Epithelial cell of esophagus (primary cell): Measurements from ENCODE around the gene EIF4H.
A peak's percentile ranks its signal among the peaks of the same experiment; 100 is the strongest.

Experiments used
- DNase-seq: peaks from one replicate; pipeline ENCODE4 v3.0.0; 2010; ENCODE audit warnings: low read depth
- H3K4me3 ChIP-seq: 2 replicates; pipeline ENCODE4 v1.5.1; 2011; ENCODE audit warnings: mild to moderate bottlenecking, low read length, control low read depth
- CTCF ChIP-seq: IDR thresholded peaks from 2 replicates; pipeline ENCODE4 v1.5.1; 2011; ENCODE audit warnings: low read depth, mild to moderate bottlenecking, low read length, control low read depth, inconsistent platforms; ENCODE audit not compliant: insufficient read depth; ENCODE audit errors: missing control alignments

Gene EIF4H

GRCh38 chr7:74138945-74139843 is 35.0 kb upstream of the EIF4H start:
- TF ChIP-seq CTCF: no peak
- H3K4me3 ChIP-seq: no peak overlapping the region
- no peak for DNase-seq

DNA sequence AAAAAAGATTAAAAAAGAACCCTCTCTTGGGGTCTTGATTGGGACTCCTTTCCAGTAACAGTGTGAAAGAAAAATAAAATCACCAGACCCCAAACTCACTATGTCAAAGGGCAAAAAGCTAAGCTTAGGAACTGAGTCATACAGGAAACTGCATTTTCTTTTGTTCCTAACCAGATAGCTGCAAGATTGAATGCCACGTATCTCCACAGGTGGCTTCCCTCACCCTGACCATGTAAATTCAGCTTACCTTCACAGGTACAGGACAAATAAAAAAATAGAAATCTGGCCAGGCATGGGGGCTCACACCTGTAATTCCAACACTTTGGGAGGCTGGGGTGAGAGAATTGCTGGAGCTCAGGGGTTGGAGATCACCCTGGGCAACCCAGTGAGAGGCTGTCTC is 32.5 kb upstream of the EIF4H start:
- DNase-seq: peak; percentile 51
- no peak overlapping the region for H3K4me3 ChIP-seq
- no peak for TF ChIP-seq CTCF

DNA sequence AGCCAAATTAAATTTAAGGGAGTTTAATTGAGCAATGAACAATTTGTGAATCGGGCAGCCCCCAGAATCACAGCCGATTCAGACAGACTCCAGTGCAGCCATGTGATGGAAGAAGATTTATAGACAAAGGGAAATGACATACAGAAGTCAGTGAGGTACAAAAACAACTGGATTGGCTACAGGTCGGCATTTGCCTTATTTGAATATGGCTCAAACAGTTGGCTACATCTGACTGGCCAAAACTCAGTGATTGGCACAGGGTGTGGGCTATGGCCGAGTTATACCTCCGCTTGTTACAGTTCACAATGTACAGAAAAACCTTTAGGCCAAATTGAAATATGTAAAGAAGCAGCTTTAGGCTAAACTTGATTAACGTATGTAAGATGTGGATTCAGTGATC is 30.8 kb upstream of the EIF4H start:
- H3K4me3 ChIP-seq: no peak overlapping the region
- no peak for DNase-seq
- TF ChIP-seq CTCF: no peak

GRCh38 chr7:74148491-74148890 is 25.7 kb upstream of the EIF4H start:
- H3K4me3 ChIP-seq: no peak overlapping the region
- no peak for TF ChIP-seq CTCF
- no peak for DNase-seq

- DNase-seq: no peak
- no peak overlapping the region for H3K4me3 ChIP-seq
- TF ChIP-seq CTCF: no peak
Measured at GRCh38 chr7:74149071-74149470, 25.1 kb upstream of the EIF4H start.

- no peak for TF ChIP-seq CTCF
- H3K4me3 ChIP-seq: no peak overlapping the region
- DNase-seq: no peak
Measured at GRCh38 chr7:74149603-74150002, 24.6 kb upstream of the EIF4H start.

- no peak for DNase-seq
- H3K4me3 ChIP-seq: no peak overlapping the region
- no peak for TF ChIP-seq CTCF
Measured at GRCh38 chr7:74153736-74154135, 20.4 kb upstream of the EIF4H start.
